ENCODE data around the gene HOXA10.

Gene HOXA10

DNA sequence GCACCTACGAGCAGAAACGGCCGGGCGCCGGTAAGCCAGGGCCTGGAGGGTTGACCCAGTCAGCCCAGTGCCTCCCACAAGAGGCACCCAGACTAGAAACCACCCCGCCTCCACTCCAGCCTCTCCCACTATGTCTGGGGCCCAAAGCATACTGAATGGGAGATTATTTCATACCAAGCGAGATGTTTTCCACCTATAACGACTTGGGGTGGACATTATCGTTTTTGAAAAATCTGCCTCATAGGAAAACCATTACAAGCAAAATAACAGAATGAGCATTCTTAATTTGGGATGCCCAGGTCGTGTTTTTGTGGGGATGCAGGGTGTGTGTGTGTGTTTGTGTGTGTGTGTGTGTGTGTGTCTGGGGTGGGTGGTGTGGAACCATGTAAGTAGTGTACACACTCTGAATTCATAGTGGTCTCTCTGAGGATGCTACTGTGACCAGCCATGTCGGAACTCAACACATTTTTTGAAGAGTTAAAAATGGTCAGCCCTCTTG lies 28.2 kb downstream of the HOXA10 start:
- no peaks in the 10 kb centered on the region for H3K36me3 ChIP-seq (ENCODE audit: control insufficient read depth, low read depth, low read length)
- peaks cover 3% of the 10 kb centered on the region for H3K9me3 ChIP-seq (ENCODE audit: control insufficient read depth, low read depth, low read length)
- H3K27me3 ChIP-seq (ENCODE audit: control insufficient read depth, insufficient read depth, low read length), result peaks cover 100% of the 10 kb centered on the region
- H3K27ac ChIP-seq (ENCODE audit: low read length), result no peak overlapping the region
- no peak overlapping the region for H3K9ac ChIP-seq (ENCODE audit: low read length)
- H3K4me1 ChIP-seq (ENCODE audit: control insufficient read depth, low read depth, low read length), result peaks cover 3% of the 10 kb centered on the region
- no peak overlapping the region for H3K4me3 ChIP-seq (ENCODE audit: low read length)

GRCh38 chr7:27145165-27145913 lies 28.8 kb downstream of the HOXA10 start:
- H3K36me3 ChIP-seq (ENCODE audit: control insufficient read depth, low read depth, low read length), result no peaks in the 10 kb centered on the region
- H3K9me3 ChIP-seq (ENCODE audit: control insufficient read depth, low read depth, low read length), result peaks cover 3% of the 10 kb centered on the region
- no peak overlapping the region for H3K27ac ChIP-seq (ENCODE audit: low read length)
- H3K4me3 ChIP-seq (ENCODE audit: low read length), result no peak overlapping the region
- no peak overlapping the region for H3K9ac ChIP-seq (ENCODE audit: low read length)
- peaks cover 100% of the 10 kb centered on the region for H3K27me3 ChIP-seq (ENCODE audit: control insufficient read depth, insufficient read depth, low read length)
- H3K4me1 ChIP-seq (ENCODE audit: control insufficient read depth, low read depth, low read length), result peaks cover 3% of the 10 kb centered on the region

DNA sequence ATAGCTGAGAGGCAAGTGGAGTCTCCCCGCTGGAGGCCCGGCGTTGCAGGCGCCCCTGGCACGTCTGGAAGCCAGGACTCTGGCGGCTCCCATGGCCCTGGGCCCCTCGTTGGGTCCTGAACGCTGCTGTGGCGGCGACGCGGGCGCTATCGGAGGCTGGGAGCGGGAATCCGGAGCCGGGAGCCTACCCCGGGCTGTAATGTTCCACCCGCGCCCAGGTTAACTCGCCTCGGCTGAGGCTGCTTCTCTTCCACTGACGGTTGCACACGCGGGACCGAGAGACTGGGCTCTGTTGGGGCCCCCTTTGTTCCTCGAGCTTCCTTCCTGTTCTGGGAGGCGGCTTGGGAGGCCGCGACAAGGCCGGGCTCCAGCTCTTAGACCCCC lies 29.3 kb downstream of the HOXA10 start:
- Histone ChIP-seq H3K27ac (ENCODE audit: low read length) (no peak overlapping the region), H3K9ac (ENCODE audit: low read length) (no peak overlapping the region), H3K9me3 (ENCODE audit: control insufficient read depth, low read depth, low read length) (peaks cover 3% of the 10 kb centered on the region), H3K27me3 (ENCODE audit: control insufficient read depth, insufficient read depth, low read length) (peaks cover 100% of the 10 kb centered on the region), H3K36me3 (ENCODE audit: control insufficient read depth, low read depth, low read length) (no peaks in the 10 kb centered on the region), H3K4me3 (ENCODE audit: low read length) (no peak overlapping the region), H3K4me1 (ENCODE audit: control insufficient read depth, low read depth, low read length) (peaks cover 3% of the 10 kb centered on the region)

- H3K27me3 ChIP-seq (ENCODE audit: control insufficient read depth, insufficient read depth, low read length), result peaks cover 100% of the 10 kb centered on the region
- no peak overlapping the region for H3K4me3 ChIP-seq (ENCODE audit: low read length)
- H3K9me3 ChIP-seq (ENCODE audit: control insufficient read depth, low read depth, low read length), result peaks cover 3% of the 10 kb centered on the region
- no peak overlapping the region for H3K9ac ChIP-seq (ENCODE audit: low read length)
- no peak overlapping the region for H3K27ac ChIP-seq (ENCODE audit: low read length)
- H3K36me3 ChIP-seq (ENCODE audit: control insufficient read depth, low read depth, low read length), result no peaks in the 10 kb centered on the region
- H3K4me1 ChIP-seq (ENCODE audit: control insufficient read depth, low read depth, low read length), result peaks cover 3% of the 10 kb centered on the region
These were observed 30.0 kb downstream of the HOXA10 start for GRCh38 chr7:27143950-27144780.

DNA sequence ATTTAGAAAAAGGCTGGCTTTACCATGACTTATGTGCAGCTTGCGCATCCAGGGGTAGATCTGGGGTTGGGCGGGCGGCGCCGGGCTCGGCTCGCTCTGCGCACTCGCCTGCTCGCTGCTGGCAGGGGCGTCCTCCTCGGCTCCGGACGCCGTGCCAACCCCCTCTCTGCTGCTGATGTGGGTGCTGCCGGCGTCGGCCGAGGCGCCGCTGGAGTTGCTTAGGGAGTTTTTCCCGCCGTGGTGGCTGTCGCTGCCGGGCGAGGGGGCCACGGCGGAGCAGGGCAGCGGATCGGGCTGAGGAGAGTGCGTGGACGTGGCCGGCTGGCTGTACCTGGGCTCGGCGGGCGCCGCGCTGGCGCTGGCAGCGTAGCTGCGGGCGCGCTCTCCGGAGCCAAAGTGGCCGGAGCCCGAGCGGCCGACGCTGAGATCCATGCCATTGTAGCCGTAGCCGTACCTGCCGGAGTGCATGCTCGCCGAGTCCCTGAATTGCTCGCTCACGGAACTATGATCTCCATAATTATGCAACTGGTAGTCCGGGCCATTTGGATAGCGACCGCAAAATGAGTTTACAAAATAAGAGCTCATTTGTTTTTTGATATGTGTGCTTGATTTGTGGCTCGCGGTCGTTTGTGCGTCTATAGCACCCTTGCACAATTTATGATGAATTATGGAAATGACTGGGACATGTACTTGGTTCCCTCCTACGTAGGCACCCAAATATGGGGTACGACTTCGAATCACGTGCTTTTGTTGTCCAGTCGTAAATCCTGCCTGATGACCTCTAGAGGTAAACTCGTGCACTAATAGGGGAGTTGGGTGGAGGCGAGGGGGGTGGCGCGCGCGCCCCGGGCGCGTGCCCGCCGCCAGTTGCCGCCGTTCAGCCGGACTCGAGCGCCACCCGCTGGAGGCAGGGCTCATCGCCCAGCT lies 30.8 kb downstream of the HOXA10 start, which contains the start of gene HOXA5:
HOXA5 (minus strand) TSS at position 659 of the 927 bp plus-strand sequence; CDS start at position 585, 74 bp downstream.
- H3K27ac ChIP-seq (ENCODE audit: low read length), result no peak within 1 kb of the TSS
- H3K9me3 ChIP-seq (ENCODE audit: control insufficient read depth, low read depth, low read length), result peaks cover 3% of the 10 kb centered on the region
- peaks cover 100% of the 10 kb centered on the region for H3K27me3 ChIP-seq (ENCODE audit: control insufficient read depth, insufficient read depth, low read length)
- H3K4me3 ChIP-seq (ENCODE audit: low read length), result peak within 1 kb of the TSS; percentile 71
- H3K4me1 ChIP-seq (ENCODE audit: control insufficient read depth, low read depth, low read length), result peaks cover 3% of the 10 kb centered on the region
- H3K36me3 ChIP-seq (ENCODE audit: control insufficient read depth, low read depth, low read length), result no peaks in the 10 kb centered on the region
- no peak within 1 kb of the TSS for H3K9ac ChIP-seq (ENCODE audit: low read length)

GRCh38 chr7:27142580-27143022 lies 31.5 kb downstream of the HOXA10 start:
- H3K27ac ChIP-seq (ENCODE audit: low read length), result no peak overlapping the region
- H3K9ac ChIP-seq (ENCODE audit: low read length), result no peak overlapping the region
- H3K4me3 ChIP-seq (ENCODE audit: low read length), result peak overlapping the region; percentile 71
- H3K9me3 ChIP-seq (ENCODE audit: control insufficient read depth, low read depth, low read length), result peaks cover 3% of the 10 kb centered on the region
- H3K36me3 ChIP-seq (ENCODE audit: control insufficient read depth, low read depth, low read length), result no peaks in the 10 kb centered on the region
- peaks cover 3% of the 10 kb centered on the region for H3K4me1 ChIP-seq (ENCODE audit: control insufficient read depth, low read depth, low read length)
- H3K27me3 ChIP-seq (ENCODE audit: control insufficient read depth, insufficient read depth, low read length), result peaks cover 100% of the 10 kb centered on the region

DNA sequence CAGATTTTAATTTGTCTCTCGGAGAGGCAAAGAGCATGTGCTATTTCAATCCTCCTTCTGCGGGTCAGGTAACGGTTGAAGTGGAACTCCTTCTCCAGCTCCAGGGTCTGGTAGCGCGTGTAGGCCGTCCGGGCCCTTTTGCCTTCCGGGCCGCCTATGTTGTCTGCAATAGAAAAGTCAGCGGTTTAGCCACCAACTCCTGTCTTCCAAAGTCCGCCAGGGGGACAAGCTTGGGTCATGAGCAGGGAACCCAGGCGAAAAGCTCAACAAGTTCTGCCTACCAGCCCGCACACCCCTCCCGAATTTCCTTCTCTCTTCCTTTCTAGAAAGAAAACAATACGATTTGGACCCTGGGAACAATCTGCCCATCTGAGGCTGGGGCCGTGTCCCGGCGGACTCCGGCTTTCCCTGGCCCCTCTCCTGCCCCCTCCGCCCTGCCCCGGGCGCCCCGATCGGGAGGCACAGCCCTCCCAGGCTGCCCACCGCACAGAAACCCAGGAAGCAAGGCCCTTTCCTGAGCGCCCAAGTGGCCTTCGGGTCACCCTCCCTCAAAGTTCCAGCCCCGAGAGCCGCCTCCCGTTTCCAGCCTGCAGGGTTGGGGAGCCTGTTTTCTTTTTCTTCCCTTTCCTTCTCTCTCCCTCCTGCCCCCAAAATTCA lies 32.1 kb downstream of the HOXA10 start:
- Histone ChIP-seq H3K9me3 (ENCODE audit: control insufficient read depth, low read depth, low read length) (peaks cover 3% of the 10 kb centered on the region), H3K9ac (ENCODE audit: low read length) (no peak overlapping the region), H3K4me3 (ENCODE audit: low read length) (peak overlapping the region; percentile 71), H3K4me1 (ENCODE audit: control insufficient read depth, low read depth, low read length) (peaks cover 3% of the 10 kb centered on the region), H3K27ac (ENCODE audit: low read length) (no peak overlapping the region), H3K27me3 (ENCODE audit: control insufficient read depth, insufficient read depth, low read length) (peaks cover 100% of the 10 kb centered on the region), H3K36me3 (ENCODE audit: control insufficient read depth, low read depth, low read length) (no peaks in the 10 kb centered on the region)

GRCh38 chr7:27141137-27141922 lies 32.8 kb downstream of the HOXA10 start:
- Histone ChIP-seq H3K27ac (ENCODE audit: low read length) (no peak overlapping the region), H3K9ac (ENCODE audit: low read length) (no peak overlapping the region), H3K36me3 (ENCODE audit: control insufficient read depth, low read depth, low read length) (no peaks in the 10 kb centered on the region), H3K9me3 (ENCODE audit: control insufficient read depth, low read depth, low read length) (peaks cover 3% of the 10 kb centered on the region), H3K27me3 (ENCODE audit: control insufficient read depth, insufficient read depth, low read length) (peaks cover 100% of the 10 kb centered on the region), H3K4me3 (ENCODE audit: low read length) (no peak overlapping the region), H3K4me1 (ENCODE audit: control insufficient read depth, low read depth, low read length) (peaks cover 3% of the 10 kb centered on the region)

GRCh38 chr7:27140126-27140857 lies 33.8 kb downstream of the HOXA10 start:
- Histone ChIP-seq H3K9ac (ENCODE audit: low read length) (no peak overlapping the region), H3K4me3 (ENCODE audit: low read length) (no peak overlapping the region), H3K36me3 (ENCODE audit: control insufficient read depth, low read depth, low read length) (no peaks in the 10 kb centered on the region), H3K9me3 (ENCODE audit: control insufficient read depth, low read depth, low read length) (peaks cover 3% of the 10 kb centered on the region), H3K27me3 (ENCODE audit: control insufficient read depth, insufficient read depth, low read length) (peaks cover 100% of the 10 kb centered on the region), H3K27ac (ENCODE audit: low read length) (no peak overlapping the region), H3K4me1 (ENCODE audit: control insufficient read depth, low read depth, low read length) (peaks cover 3% of the 10 kb centered on the region)

Measured in iPS-18a (cell line).